Endothelial cell (in vitro differentiated cells): ENCODE results near the gene FOXR2. TPM values are rescaled to one million over a fixed set of nuclear protein-coding genes. Genes with fewer than 3 reads are reported as not detected.

Experiments
- DNase-seq: peaks from one replicate; pipeline ENCODE4 v3.0.0; 2021; ENCODE audit warnings: low spot score
- H3K27ac Mint-ChIP-seq: one replicate; pipeline ENCODE4 v1.8.0; 2021; ENCODE audit warnings: mixed read lengths, inconsistent platforms; ENCODE audit not compliant: unreplicated experiment
- H3K27me3 Mint-ChIP-seq: one replicate; pipeline ENCODE4 v1.8.0; 2021; ENCODE audit warnings: mild to moderate bottlenecking, moderate library complexity, mixed read lengths, inconsistent platforms; ENCODE audit not compliant: unreplicated experiment
- H3K36me3 Mint-ChIP-seq: one replicate; pipeline ENCODE4 v1.8.0; 2021; ENCODE audit warnings: mild to moderate bottlenecking, low read depth, mixed read lengths, inconsistent platforms; ENCODE audit not compliant: unreplicated experiment
- H3K4me1 Mint-ChIP-seq: one replicate; pipeline ENCODE4 v1.8.0; 2021; ENCODE audit warnings: mild to moderate bottlenecking, mixed read lengths, inconsistent platforms; ENCODE audit not compliant: unreplicated experiment
- H3K4me3 Mint-ChIP-seq: one replicate; pipeline ENCODE4 v1.8.0; 2021; ENCODE audit warnings: mild to moderate bottlenecking, mixed read lengths, inconsistent platforms; ENCODE audit not compliant: unreplicated experiment
- H3K9me3 Mint-ChIP-seq: one replicate; pipeline ENCODE4 v1.8.0; 2021; ENCODE audit warnings: mixed read lengths, inconsistent platforms; ENCODE audit not compliant: unreplicated experiment
- CTCF ChIP-seq: fragments of 200-600 bp; sonication (generic); IDR thresholded peaks from one replicate; pipeline ENCODE4 v1.5.0; 2021; ENCODE audit warnings: antibody characterized with exemption; ENCODE audit not compliant: unreplicated experiment
- long read RNA-seq: library from polyadenylated mRNA; unstranded; transcript quantifications from one replicate; pipeline ENCODE4 v2.0.0, GENCODE V29; 2020; ENCODE audit not compliant: unreplicated experiment
- total RNA-seq: library from RNA; stranded (reverse); fragmentation: NEBNext Ultra II Directional; extraction: Animal tissue kit (Norgen Biotek cat#: 25700); gene quantifications from one replicate; pipeline ENCODE4 v1.2.1, GENCODE V29; 2021; ENCODE audit not compliant: unreplicated experiment

The FOXR2 gene
- total RNA-seq, result not detected
- long read RNA-seq, result 0 reads

- H3K4me3 Mint-ChIP-seq, result no peak within 1 kb of the TSS
- no peaks in the 10 kb centered on the region for H3K4me1 Mint-ChIP-seq
- no peaks in the 10 kb centered on the region for H3K36me3 Mint-ChIP-seq
- H3K27ac Mint-ChIP-seq, result no peak within 1 kb of the TSS
- H3K27me3 Mint-ChIP-seq, result no peaks in the 10 kb centered on the region
- DNase-seq, result no peak
- no peak for TF ChIP-seq CTCF
- H3K9me3 Mint-ChIP-seq, result peaks cover 7% of the 10 kb centered on the region
Measured at GRCh38 chrX:55623100-55623499, at the start of gene FOXR2. TSS of gene FOXR2 (plus strand) at chrX:55623400. CDS start at chrX:55623712, 312 bp downstream.

GRCh38 chrX:55579115-55579514 is 44.1 kb upstream of the FOXR2 start:
- H3K27ac Mint-ChIP-seq, result no peak overlapping the region
- no peak for TF ChIP-seq CTCF
- no peaks in the 10 kb centered on the region for H3K9me3 Mint-ChIP-seq
- DNase-seq, result no peak
- H3K36me3 Mint-ChIP-seq, result no peaks in the 10 kb centered on the region
- no peaks in the 10 kb centered on the region for H3K4me1 Mint-ChIP-seq
- H3K27me3 Mint-ChIP-seq, result no peaks in the 10 kb centered on the region
- H3K4me3 Mint-ChIP-seq, result no peak overlapping the region

GRCh38 chrX:55582447-55582846 is 40.8 kb upstream of the FOXR2 start:
- no peaks in the 10 kb centered on the region for H3K9me3 Mint-ChIP-seq
- H3K27me3 Mint-ChIP-seq, result no peaks in the 10 kb centered on the region
- H3K4me1 Mint-ChIP-seq, result no peaks in the 10 kb centered on the region
- no peak overlapping the region for H3K27ac Mint-ChIP-seq
- H3K4me3 Mint-ChIP-seq, result no peak overlapping the region
- H3K36me3 Mint-ChIP-seq, result no peaks in the 10 kb centered on the region
- DNase-seq, result no peak
- TF ChIP-seq CTCF, result no peak

- Mint-ChIP-seq H3K4me3 (no peak overlapping the region), H3K9me3 (no peaks in the 10 kb centered on the region), H3K4me1 (no peaks in the 10 kb centered on the region), H3K27ac (no peak overlapping the region), H3K27me3 (no peaks in the 10 kb centered on the region), H3K36me3 (no peaks in the 10 kb centered on the region)
- no peak for DNase-seq
- no peak for TF ChIP-seq CTCF
Measured at GRCh38 chrX:55593296-55593695, 29.9 kb upstream of the FOXR2 start.

- H3K27me3 Mint-ChIP-seq, result no peaks in the 10 kb centered on the region
- no peaks in the 10 kb centered on the region for H3K9me3 Mint-ChIP-seq
- H3K36me3 Mint-ChIP-seq, result no peaks in the 10 kb centered on the region
- H3K4me3 Mint-ChIP-seq, result no peak overlapping the region
- no peaks in the 10 kb centered on the region for H3K4me1 Mint-ChIP-seq
- DNase-seq, result no peak
- TF ChIP-seq CTCF, result no peak
- no peak overlapping the region for H3K27ac Mint-ChIP-seq
Measured at GRCh38 chrX:55593756-55594257, 29.4 kb upstream of the FOXR2 start.
